Measurements from ENCODE around the gene CDH4. TPM values are rescaled to one million over a fixed set of nuclear protein-coding genes. Genes with fewer than 3 reads are reported as not detected.
A peak's percentile ranks its signal among the peaks of the same experiment; 100 is the strongest.

CDH4 gene
- total RNA-seq, 2 donors from 2014 or later = not detected

DNA sequence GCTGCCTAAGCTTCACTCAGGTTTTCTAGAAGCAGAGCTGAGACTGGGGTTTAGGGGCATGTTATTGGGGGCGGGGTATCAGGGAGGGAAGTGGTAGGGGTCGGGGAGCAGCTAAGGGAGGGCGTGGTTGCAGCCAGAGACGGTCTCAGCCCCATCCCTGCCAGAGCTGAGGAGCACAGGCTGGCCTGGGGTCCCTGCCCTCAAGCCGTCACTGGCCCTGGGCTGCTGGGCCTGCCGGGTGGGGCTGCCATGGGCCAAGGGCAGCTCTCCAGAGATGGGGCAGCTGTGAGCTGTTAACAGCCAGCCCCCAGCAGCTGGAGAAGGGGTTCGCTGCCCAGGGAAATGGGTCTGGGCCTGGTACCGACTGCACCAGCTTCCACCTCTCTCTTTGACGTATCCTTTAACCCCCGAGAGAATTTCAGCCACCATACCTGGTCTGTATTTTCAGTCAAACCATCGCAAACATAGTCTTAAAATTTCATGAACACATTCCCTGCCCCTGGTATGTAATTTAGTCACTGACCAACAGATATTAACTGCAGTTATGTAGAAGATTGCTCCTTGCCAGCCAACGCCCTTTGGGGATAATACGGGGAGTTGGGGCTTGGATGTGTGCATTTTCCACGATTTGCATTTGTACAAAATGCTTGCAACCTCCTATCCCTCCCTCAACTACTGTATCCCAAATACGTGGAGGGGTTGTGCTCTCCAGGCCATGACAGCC is 560.2 kb downstream of the CDH4 start:
- H3K27me3 Mint-ChIP-seq = no peaks in the 10 kb centered on the region
- H3K9me3 Mint-ChIP-seq = no peaks in the 10 kb centered on the region
- no peak for DNase-seq (ENCODE audit: low spot score)
- H3K4me1 Mint-ChIP-seq (ENCODE audit: low read depth in 2 of 2) = peaks cover 0 to 2% of the 10 kb centered on the region in 2 donors
- H3K36me3 Mint-ChIP-seq = no peaks in the 10 kb centered on the region
- no peak overlapping the region for H3K4me3 Mint-ChIP-seq
- no peak overlapping the region for H3K27ac Mint-ChIP-seq
- ATAC-seq = no peak

DNA sequence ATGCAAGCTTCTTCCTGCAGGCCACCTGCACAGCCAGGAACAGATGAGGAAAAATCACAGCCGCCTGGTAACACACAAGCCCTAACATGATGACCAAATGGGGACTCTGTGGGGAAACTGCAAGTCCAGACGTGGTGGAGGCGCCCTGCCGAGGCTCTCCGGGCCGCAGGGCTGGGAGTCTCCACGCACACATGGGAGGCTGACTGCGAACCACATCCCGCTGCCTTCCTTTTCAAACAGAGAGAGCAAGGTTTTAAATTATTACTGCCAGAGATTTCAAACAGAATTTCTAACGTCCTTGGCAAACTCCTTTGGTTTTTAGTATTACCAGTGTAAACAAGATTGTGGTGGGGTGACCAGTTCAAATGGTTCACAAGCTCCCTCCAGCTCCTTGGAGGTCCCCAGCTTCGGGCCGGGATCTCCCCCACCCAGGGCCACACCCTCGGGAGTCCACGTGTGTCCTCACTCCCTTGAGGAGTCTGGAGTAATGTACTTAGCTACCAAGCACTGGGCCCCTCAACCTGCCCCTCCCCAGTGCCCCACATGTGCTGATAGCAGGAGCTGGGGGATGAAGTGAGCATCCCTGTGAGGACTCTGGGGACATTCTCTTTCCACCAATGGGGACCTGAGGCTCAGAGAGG is 560.9 kb downstream of the CDH4 start:
- H3K27ac Mint-ChIP-seq = no peak overlapping the region
- ATAC-seq (peak in 1 of 2 donors; percentile 35), DNase-seq (ENCODE audit: low spot score) (no peak)
- no peak overlapping the region for H3K4me3 Mint-ChIP-seq
- no peaks in the 10 kb centered on the region for H3K27me3 Mint-ChIP-seq
- H3K9me3 Mint-ChIP-seq = no peaks in the 10 kb centered on the region
- peaks cover 0 to 2% of the 10 kb centered on the region in 2 donors for H3K4me1 Mint-ChIP-seq (ENCODE audit: low read depth in 2 of 2)
- H3K36me3 Mint-ChIP-seq = no peaks in the 10 kb centered on the region

DNA sequence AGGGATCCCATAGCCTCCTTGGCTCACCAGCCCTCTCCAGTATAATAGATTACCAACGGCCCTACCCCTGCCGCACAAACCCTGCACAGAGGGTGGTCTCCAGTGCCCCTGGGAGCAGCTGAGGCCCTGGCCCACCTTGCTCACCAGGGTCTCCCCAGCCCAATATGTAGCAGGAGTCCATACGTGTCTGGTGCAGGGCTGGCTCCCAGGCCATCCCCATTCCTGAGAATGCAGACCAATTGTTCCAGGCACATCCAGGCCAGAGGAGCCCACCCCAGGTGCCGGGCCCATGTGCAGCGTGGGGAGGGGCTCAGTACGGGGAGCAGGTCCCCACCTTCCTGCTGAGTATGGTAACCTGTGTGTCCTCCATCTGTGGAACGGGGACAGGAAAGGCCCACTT is 561.7 kb downstream of the CDH4 start:
- Mint-ChIP-seq H3K27ac (no peak overlapping the region), H3K4me3 (no peak overlapping the region), H3K36me3 (no peaks in the 10 kb centered on the region), H3K9me3 (no peaks in the 10 kb centered on the region), H3K27me3 (no peaks in the 10 kb centered on the region), H3K4me1 (ENCODE audit: low read depth in 2 of 2) (peaks cover 0 to 2% of the 10 kb centered on the region in 2 donors)
- ATAC-seq (no peak), DNase-seq (ENCODE audit: low spot score) (no peak)

DNA sequence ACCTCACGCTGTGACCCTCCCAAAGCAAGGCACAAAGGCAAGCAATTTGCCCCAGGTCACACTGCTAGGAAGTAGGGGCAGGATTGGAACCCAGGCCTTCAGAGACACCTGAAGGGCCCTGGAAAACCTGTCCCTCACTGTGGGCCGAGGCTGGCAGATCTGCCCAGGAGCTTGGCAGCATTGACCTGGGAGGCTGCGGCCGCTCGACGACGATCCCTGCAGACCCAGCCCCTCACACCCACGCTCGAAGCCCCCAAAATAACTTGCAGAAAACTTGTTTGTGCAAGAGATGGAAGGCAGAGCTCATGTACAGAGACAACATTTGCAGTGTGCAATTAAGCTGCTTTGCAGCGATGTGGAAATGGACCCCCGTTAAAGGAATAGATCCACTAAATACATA is 562.2 kb downstream of the CDH4 start:
- Mint-ChIP-seq H3K4me1 (ENCODE audit: low read depth in 2 of 2) (peaks cover 0 to 2% of the 10 kb centered on the region in 2 donors), H3K36me3 (no peaks in the 10 kb centered on the region), H3K9me3 (no peaks in the 10 kb centered on the region), H3K4me3 (no peak overlapping the region), H3K27me3 (no peaks in the 10 kb centered on the region), H3K27ac (no peak overlapping the region)
- DNase-seq (ENCODE audit: low spot score) = no peak
- ATAC-seq = no peak

GRCh38 chr20:61814726-61815125 is 562.7 kb downstream of the CDH4 start:
- no peak for DNase-seq (ENCODE audit: low spot score)
- Mint-ChIP-seq H3K36me3 (no peaks in the 10 kb centered on the region), H3K27ac (no peak overlapping the region), H3K4me3 (no peak overlapping the region), H3K4me1 (ENCODE audit: low read depth in 2 of 2) (no peaks in the 10 kb centered on the region), H3K9me3 (no peaks in the 10 kb centered on the region), H3K27me3 (no peaks in the 10 kb centered on the region)
- ATAC-seq = no peak

DNA sequence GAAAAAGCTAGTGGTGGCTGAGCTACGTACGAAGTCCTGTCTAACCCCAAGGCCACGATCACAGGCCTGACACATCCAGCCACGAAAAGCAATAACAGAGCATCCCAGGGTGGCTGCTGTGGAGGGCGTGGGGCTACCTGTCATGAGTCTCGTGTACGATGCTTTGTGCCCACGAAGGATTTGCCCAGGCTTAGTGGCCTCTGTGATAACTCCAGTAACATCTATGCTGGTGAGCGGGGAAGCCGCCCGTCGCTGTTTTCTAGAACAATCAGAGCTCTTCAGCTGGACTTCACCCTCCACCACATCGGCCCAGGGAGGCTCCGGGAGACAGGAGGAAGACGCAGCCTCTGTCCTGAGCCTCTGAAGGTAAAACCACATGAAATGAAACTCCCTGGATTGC is 563.1 kb downstream of the CDH4 start:
- no peak for DNase-seq (ENCODE audit: low spot score)
- H3K9me3 Mint-ChIP-seq = no peaks in the 10 kb centered on the region
- H3K4me1 Mint-ChIP-seq (ENCODE audit: low read depth in 2 of 2) = no peaks in the 10 kb centered on the region
- no peak overlapping the region for H3K4me3 Mint-ChIP-seq
- no peak overlapping the region for H3K27ac Mint-ChIP-seq
- ATAC-seq = no peak
- no peaks in the 10 kb centered on the region for H3K27me3 Mint-ChIP-seq
- no peaks in the 10 kb centered on the region for H3K36me3 Mint-ChIP-seq

- H3K4me1 Mint-ChIP-seq (ENCODE audit: low read depth in 2 of 2) = no peaks in the 10 kb centered on the region
- DNase-seq (ENCODE audit: low spot score) (no peak), ATAC-seq (no peak)
- no peak overlapping the region for H3K27ac Mint-ChIP-seq
- H3K27me3 Mint-ChIP-seq = no peaks in the 10 kb centered on the region
- no peaks in the 10 kb centered on the region for H3K9me3 Mint-ChIP-seq
- H3K36me3 Mint-ChIP-seq = no peaks in the 10 kb centered on the region
- no peak overlapping the region for H3K4me3 Mint-ChIP-seq
Observed at GRCh38 chr20:61815678-61816077, 563.6 kb downstream of the CDH4 start.

DNA sequence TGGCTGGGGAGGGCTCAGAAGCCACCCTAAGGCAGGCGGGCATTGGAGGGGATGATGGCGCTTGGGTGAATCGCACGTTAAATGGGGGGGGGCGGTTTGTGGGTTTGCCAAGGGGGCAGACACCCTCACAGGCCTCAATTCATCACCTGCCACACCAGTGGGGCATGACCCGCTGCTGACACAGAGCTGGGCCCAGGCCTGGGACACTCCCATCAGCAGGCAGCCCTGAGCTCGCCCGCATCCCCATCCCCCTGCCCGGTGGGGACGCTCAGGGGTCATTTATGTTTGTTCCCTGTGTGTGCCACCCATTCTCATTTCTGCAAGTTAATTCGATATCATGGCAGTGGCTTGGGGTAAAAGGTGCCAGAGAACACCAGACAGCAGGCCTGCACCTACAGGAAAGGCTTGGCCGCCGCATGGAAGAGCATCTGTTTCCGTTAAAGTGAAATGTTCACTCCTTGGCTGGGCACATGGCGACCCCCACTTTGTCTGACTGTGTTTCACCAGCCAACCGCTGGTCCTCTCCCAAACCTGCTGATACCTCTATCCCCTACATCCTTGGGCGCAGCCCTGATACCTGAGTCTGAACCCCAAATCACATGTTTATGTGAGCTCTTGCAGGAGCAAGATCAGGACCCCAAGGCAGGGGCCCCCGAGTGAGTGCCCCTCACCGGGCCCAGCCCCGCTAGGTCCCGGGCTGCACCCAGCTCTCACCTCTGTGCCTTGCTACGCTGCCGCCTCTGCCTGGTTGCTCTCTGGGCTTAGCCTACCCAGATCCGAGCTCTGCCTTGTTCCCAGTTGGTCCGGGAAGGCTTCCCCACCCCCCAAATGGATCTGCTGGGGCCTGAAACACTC is 564.8 kb downstream of the CDH4 start:
- no peaks in the 10 kb centered on the region for H3K9me3 Mint-ChIP-seq
- no peaks in the 10 kb centered on the region for H3K36me3 Mint-ChIP-seq
- H3K4me1 Mint-ChIP-seq (ENCODE audit: low read depth in 2 of 2) = no peaks in the 10 kb centered on the region
- no peak overlapping the region for H3K4me3 Mint-ChIP-seq
- no peak overlapping the region for H3K27ac Mint-ChIP-seq
- DNase-seq (ENCODE audit: low spot score) (no peak), ATAC-seq (no peak)
- H3K27me3 Mint-ChIP-seq = no peaks in the 10 kb centered on the region

DNA sequence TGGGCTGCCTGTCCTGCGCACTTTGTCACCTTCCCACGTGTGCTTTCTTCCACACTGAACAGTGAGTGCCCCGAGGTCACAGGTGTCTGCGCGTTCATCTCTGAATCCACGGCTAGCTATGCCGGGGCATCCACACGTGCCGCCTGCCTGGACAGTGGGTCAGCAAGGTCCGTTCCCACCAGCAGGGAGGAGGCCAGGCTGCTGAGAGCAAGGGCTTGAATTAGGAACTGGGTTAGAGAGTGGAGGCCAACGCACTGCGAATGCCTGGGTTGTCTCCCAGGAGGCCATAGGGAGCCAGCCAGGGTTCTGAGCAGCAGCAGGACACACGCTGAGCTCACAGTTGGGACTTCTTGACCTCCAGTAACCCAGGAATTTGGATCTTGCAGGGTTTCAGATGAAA is 565.5 kb downstream of the CDH4 start:
- Mint-ChIP-seq H3K9me3 (no peaks in the 10 kb centered on the region), H3K27ac (no peak overlapping the region)

DNA sequence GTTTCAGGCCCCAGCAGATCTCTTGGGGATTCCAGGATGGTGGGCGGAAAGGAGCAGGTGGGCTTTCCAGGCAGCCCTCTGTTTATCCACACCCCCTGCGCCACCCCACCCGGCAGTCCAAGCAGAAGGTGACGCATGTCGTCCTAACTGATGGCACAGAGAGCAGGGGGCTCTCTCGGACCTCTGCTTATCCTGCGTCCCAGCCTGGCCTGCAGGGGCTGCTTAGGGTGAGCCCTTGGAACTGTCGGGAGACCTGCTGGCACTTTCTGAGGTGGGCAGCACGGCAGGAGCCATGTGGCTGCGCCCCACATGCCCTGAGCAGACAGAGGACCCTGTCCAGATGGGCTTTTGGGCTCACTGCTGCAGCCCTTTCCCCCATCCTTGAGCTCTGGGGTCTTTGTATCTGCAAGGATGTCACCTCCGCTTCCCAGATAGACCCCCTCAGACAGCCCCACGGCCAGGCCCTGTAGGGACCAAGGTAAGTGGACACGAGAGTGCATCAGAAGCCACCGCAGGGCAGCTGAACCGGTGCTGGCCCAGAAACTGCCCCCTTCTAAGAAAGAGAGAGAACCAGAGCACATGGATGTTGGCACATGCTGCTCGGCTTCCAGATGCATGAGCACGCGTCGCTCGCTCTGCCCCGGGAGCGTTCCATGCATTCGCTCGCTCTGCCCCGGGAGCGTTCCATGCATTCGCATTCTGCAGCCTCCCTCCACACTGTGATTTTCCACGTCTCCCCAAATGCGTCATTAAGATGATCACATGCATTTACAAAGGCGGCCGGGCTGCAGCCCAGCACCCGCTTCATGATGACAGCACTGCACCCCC is 566.9 kb downstream of the CDH4 start:
- Mint-ChIP-seq H3K4me3 (no peak overlapping the region), H3K9me3 (peaks cover 5% of the 10 kb centered on the region), H3K36me3 (no peaks in the 10 kb centered on the region), H3K27me3 (no peaks in the 10 kb centered on the region), H3K4me1 (ENCODE audit: low read depth in 2 of 2) (no peaks in the 10 kb centered on the region), H3K27ac (no peak overlapping the region)
- no peak for ATAC-seq
- DNase-seq (ENCODE audit: low spot score) = no peak

More for the DNA sequence above, 565.5 kb downstream of the CDH4 start:
- Mint-ChIP-seq H3K36me3 (no peaks in the 10 kb centered on the region), H3K4me1 (ENCODE audit: low read depth in 2 of 2) (no peaks in the 10 kb centered on the region), H3K27me3 (no peaks in the 10 kb centered on the region), H3K4me3 (no peak overlapping the region)
- DNase-seq (ENCODE audit: low spot score) = no peak
- no peak for ATAC-seq

GRCh38 chr20:61819574-61819846 is 567.4 kb downstream of the CDH4 start:
- ATAC-seq (no peak), DNase-seq (ENCODE audit: low spot score) (no peak)
- Mint-ChIP-seq H3K36me3 (no peaks in the 10 kb centered on the region), H3K4me1 (ENCODE audit: low read depth in 2 of 2) (no peaks in the 10 kb centered on the region), H3K27ac (no peak overlapping the region), H3K27me3 (no peaks in the 10 kb centered on the region), H3K4me3 (no peak overlapping the region), H3K9me3 (peaks cover 5% of the 10 kb centered on the region)

DNA sequence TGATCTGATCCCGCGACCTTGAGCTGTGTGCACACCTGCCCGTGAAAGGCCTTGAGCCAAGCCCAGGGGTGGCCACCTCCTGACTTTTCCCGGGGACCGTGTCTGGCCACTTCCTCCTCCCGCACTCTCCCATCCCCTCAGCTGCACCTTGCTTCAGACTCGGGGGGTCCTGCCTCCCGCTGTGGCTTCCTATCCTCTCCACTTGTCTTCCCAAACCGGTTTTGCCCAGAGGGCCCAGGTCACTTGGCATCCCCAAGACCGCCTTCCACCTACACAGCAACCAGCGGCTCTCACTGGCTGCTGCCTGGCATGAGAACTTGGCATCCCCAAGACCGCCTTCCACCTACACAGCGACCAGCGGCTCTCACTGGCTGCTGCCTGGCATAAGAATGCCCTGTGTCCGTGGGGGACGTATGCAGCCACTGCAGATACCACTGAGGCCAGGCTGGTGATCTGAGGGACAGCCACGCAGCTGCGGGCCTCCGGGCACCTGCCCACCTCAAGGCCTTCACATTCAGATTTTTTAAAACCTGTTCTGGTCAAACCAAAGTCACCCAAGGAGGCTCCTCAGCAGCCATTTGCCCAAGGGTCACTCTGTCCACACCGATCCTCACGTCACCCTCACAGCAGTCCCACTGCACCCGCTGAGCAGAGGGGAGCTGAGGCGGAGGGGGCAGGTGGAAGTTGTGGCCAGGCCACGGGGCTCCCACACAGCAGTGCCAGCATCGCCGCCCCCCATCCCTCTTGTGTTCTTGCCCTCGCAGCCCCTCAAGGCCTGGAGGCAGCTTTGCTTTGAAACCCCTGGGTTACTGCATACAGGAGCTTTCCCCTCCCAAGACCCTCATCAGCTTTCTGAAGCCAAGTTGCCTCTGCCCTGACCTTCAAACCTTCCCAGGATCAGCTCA is 568.1 kb downstream of the CDH4 start:
- Mint-ChIP-seq H3K9me3 (peaks cover 5% of the 10 kb centered on the region), H3K27ac (no peak overlapping the region), H3K36me3 (no peaks in the 10 kb centered on the region), H3K4me3 (no peak overlapping the region), H3K27me3 (no peaks in the 10 kb centered on the region), H3K4me1 (ENCODE audit: low read depth in 2 of 2) (no peaks in the 10 kb centered on the region)
- no peak for DNase-seq (ENCODE audit: low spot score)
- no peak for ATAC-seq

GRCh38 chr20:61821735-61822134 is 569.7 kb downstream of the CDH4 start:
- H3K4me1 Mint-ChIP-seq (ENCODE audit: low read depth in 2 of 2) = no peaks in the 10 kb centered on the region

More at GRCh38 chr20:61821735-61822134, 569.7 kb downstream of the CDH4 start:
- H3K36me3 Mint-ChIP-seq = no peaks in the 10 kb centered on the region
- H3K27ac Mint-ChIP-seq = no peak overlapping the region
- H3K27me3 Mint-ChIP-seq = no peaks in the 10 kb centered on the region
- DNase-seq (ENCODE audit: low spot score) (no peak), ATAC-seq (no peak)
- peaks cover 5% of the 10 kb centered on the region for H3K9me3 Mint-ChIP-seq
- no peak overlapping the region for H3K4me3 Mint-ChIP-seq

Data from natural killer cell treated with Interleukin-12 subunit alpha and Interleukin-12 subunit beta and Interleukin-15 and Interleukin-18, amount 100 ng/mL, for 72 hours (primary cell).